ENCODE data around the gene TXNDC11. TPM values are rescaled to one million over a fixed set of nuclear protein-coding genes. Genes with fewer than 3 reads are reported as not detected.
A peak's percentile ranks its signal among the peaks of the same experiment; 100 is the strongest.

The TXNDC11 gene
- total RNA-seq, 2 experiments from 2014 or later = 30.1 to 34.4 TPM

DNA sequence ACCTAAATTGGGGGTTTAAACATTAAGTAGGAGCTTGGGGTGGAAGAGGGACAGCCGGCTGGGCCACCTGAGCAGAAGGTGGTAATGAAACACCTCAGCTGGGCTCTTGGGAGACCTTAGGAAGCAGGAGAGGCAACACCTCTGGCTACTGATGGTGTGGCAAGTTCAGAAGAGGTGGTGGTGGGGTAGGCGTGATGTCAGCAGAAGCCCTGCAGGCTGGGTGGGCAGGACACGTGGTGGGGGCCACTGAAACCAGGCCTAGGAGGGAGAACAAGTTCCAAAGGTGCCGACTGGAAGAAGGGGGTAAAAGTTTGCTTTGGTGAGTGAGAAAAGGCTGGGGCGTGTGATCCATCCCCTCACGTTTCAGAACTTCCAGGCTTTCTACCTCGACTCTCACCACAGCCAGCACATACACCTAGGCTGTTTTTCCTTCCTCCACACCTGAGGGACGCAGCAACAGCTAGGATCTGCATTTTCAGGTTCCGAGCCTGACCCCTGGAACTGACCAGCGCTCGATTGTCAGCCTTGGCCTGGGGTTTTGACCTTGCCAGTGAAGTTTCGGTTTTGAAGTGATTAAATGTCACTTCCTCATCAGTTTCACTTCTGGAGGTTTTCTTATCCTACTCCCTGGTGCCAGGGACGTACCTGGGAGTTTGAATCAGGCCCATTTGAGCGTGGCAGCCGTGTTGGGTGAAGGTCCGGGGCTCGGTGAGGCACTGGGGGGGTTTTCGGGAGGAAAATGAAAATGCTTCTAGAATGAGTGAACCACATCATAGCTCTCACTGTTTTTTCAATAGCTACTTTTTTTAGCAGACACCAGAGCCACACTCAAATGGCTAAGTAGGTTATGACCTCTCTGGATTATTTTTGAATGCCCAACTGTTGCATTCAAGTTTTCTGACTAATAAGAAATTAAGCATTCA is 64.4 kb downstream of the TXNDC11 start:
- H3K36me3 Mint-ChIP-seq (ENCODE audit: low read depth) = peaks cover 65% of the 10 kb centered on the region
- no peak overlapping the region for H3K4me3 Mint-ChIP-seq
- ChIA-PET POLR2A (interaction anchor here (1.0 kb wide), 1 partner anchor 11 kb away, joined by 3 read pairs; no protein-coding TSS in a partner anchor), CTCF (interaction anchor here (1.4 to 2.0 kb wide), 3 partner anchors 9 to 146 kb away, joined by 3 to 5 read pairs (median 4); no protein-coding TSS in a partner anchor)
- peaks cover 81% of the 10 kb centered on the region for H3K4me1 Mint-ChIP-seq (ENCODE audit: low read depth)
- ATAC-seq (no peak), DNase-seq (no peak)
- H3K9me3 Mint-ChIP-seq (ENCODE audit: insufficient read depth) = no peaks in the 10 kb centered on the region
- no peaks in the 10 kb centered on the region for H3K27me3 Mint-ChIP-seq (ENCODE audit: low read depth)
- H3K27ac Mint-ChIP-seq = peak overlapping the region; percentile 74

DNA sequence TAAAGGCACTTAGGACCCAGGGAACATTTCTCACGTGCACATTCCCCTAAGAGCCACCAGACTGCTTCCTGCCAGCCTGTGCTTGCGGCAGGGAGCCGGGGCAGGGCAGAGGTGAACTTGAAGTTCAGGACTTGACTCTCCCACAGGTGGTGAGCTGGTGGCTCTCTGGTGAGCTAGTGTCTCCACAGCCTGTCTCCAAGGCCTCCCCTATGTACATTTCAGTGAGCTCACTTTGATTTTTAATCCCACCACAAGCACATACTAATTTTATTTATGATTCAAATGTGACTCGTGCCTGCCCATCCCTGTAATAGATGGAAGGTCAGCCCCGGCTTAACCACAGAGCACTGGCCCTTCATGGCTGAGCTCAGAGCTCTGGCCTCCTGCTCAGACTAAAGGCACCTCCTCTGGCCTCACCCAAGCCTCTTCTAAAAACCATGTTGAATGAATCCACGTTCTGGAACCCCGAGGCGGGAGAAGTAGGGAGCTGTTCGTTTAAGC is 65.2 kb downstream of the TXNDC11 start:
- H3K27ac Mint-ChIP-seq = peak overlapping the region; percentile 57
- H3K4me1 Mint-ChIP-seq (ENCODE audit: low read depth) = peaks cover 82% of the 10 kb centered on the region
- H3K36me3 Mint-ChIP-seq (ENCODE audit: low read depth) = peaks cover 59% of the 10 kb centered on the region
- POLR2A ChIA-PET = interaction anchor here (1.0 kb wide), 1 partner anchor 10 kb away, joined by 3 read pairs; no protein-coding TSS in a partner anchor
- no peaks in the 10 kb centered on the region for H3K9me3 Mint-ChIP-seq (ENCODE audit: insufficient read depth)
- CTCF ChIA-PET = interaction anchor here (1.1 to 2.0 kb wide), 2 partner anchors 37 to 38 kb away, joined by 3 to 5 read pairs; no protein-coding TSS in a partner anchor
- no peaks in the 10 kb centered on the region for H3K27me3 Mint-ChIP-seq (ENCODE audit: low read depth)
- no peak overlapping the region for H3K4me3 Mint-ChIP-seq
- ATAC-seq (no peak), DNase-seq (no peak)

DNA sequence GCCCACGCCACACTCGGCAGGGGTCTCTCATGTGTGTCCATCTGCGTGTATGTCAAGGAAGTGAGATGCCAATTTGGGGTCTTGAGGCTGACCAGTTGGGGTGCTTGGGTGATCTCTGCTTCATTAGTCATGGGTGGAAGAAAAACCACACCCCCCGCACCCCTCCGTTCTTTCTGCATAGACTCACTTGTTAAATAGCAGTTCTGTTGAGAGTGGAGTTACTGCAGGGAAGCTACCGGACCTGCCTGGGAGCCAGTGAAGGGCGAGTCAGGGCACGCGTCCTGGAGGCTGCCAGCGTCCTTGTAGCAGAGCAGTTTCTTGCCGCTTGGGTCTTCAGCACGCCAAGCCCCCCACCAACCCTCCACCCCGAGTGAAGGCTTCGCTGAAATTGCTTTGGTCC is 65.9 kb downstream of the TXNDC11 start:
- ATAC-seq (no peak), DNase-seq (no peak)
- ChIA-PET POLR2A (interaction anchor here (1.0 kb wide), 1 partner anchor 9 kb away, joined by 3 read pairs; no protein-coding TSS in a partner anchor), CTCF (interaction anchor here (1.1 kb wide), 1 partner anchor 39 kb away, joined by 3 read pairs; no protein-coding TSS in a partner anchor)
- no peaks in the 10 kb centered on the region for H3K9me3 Mint-ChIP-seq (ENCODE audit: insufficient read depth)
- no peaks in the 10 kb centered on the region for H3K27me3 Mint-ChIP-seq (ENCODE audit: low read depth)
- peaks cover 55% of the 10 kb centered on the region for H3K36me3 Mint-ChIP-seq (ENCODE audit: low read depth)
- H3K4me1 Mint-ChIP-seq (ENCODE audit: low read depth) = peaks cover 82% of the 10 kb centered on the region
- no peak overlapping the region for H3K4me3 Mint-ChIP-seq
- H3K27ac Mint-ChIP-seq = peak overlapping the region; percentile 37

DNA sequence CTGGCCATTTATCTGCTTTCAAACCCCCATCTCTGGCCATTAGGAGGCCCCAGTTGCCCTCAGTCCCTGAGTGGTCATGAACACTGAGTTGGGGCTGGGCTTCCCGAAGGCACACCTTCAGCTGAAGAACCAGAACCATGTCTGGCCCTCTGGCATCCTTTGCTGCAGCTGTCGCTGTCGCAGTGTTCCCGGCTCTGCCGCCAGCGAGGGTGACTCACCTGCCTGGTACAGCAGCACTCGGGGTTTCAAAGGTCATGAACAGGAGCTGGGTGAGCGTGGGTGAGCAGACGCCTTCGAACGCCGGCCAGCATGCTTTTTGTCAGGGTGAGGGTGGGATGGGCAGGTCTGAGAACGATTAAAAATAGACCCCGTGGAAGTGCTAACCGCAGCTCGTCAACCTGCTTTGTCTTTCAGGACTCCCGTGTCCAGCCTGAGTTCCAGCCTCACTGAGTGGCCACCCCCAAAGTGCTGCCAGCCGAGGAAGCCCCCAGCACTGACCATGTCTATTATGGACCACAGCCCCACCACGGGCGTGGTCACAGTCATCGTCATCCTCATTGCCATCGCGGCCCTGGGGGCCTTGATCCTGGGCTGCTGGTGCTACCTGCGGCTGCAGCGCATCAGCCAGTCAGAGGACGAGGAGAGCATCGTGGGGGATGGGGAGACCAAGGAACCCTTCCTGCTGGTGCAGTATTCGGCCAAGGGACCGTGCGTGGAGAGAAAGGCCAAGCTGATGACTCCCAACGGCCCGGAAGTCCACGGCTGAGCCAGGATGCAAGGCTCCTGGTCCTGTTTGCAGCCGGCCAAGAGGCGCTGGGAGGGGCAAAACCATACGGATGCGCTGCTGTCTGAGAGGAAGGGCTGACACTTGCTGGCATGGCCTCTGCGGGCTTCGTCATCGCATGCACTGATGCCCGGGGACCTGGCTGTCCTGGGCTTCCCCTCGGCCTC is 66.8 kb downstream of the TXNDC11 start:
- DNase-seq (no peak), ATAC-seq (no peak)
- Mint-ChIP-seq H3K9me3 (ENCODE audit: insufficient read depth) (no peaks in the 10 kb centered on the region), H3K36me3 (ENCODE audit: low read depth) (peaks cover 47% of the 10 kb centered on the region), H3K4me3 (no peak overlapping the region), H3K27ac (no peak overlapping the region), H3K4me1 (ENCODE audit: low read depth) (peaks cover 82% of the 10 kb centered on the region), H3K27me3 (ENCODE audit: low read depth) (no peaks in the 10 kb centered on the region)
- ChIA-PET POLR2A (no interaction called here), CTCF (no interaction called here)

DNA sequence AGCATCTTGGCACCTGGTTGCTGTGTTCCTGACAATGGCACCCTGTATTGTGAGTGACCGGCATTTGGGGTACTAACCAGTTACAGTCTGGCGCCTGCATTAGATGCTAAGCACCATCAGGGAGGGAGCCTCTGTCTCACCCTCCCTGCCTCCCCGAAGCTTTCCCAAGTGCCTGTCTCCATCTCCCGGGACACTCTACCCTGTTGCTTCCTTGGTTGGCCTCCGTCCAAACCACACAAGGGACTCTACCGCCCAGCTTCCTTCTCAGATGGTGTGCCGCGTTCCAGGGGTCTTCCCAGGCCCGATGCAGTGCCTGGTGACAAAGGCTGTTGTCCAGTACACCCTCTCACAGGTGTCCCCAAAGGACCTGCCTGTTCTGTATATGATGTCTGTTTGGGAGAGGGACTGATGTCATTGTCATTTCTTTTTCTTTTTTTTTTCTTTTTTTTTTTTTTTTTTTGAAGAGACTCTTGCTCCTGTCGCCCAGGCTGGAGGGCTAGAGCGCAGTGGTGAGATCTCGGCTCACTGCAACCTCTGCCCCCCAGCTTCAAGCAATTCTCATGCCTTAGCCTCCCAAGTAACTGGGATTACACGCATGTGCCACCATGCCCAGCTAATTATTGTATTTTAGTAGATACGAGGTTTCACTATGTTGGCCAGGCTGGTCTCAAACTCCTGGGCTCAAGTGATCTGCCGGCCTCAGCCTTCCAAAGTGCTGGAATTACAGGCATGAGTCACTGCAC is 67.7 kb downstream of the TXNDC11 start:
- POLR2A ChIA-PET = no interaction called here
- CTCF ChIA-PET = interaction anchor here (1.0 kb wide), 1 partner anchor 143 kb away, joined by 4 read pairs; no protein-coding TSS in a partner anchor
- H3K27ac Mint-ChIP-seq = peak overlapping the region; percentile 79
- ATAC-seq (no peak), DNase-seq (no peak)
- peaks cover 45% of the 10 kb centered on the region for H3K36me3 Mint-ChIP-seq (ENCODE audit: low read depth)
- peaks cover 83% of the 10 kb centered on the region for H3K4me1 Mint-ChIP-seq (ENCODE audit: low read depth)
- H3K4me3 Mint-ChIP-seq = no peak overlapping the region
- H3K27me3 Mint-ChIP-seq (ENCODE audit: low read depth) = no peaks in the 10 kb centered on the region
- H3K9me3 Mint-ChIP-seq (ENCODE audit: insufficient read depth) = no peaks in the 10 kb centered on the region

DNA sequence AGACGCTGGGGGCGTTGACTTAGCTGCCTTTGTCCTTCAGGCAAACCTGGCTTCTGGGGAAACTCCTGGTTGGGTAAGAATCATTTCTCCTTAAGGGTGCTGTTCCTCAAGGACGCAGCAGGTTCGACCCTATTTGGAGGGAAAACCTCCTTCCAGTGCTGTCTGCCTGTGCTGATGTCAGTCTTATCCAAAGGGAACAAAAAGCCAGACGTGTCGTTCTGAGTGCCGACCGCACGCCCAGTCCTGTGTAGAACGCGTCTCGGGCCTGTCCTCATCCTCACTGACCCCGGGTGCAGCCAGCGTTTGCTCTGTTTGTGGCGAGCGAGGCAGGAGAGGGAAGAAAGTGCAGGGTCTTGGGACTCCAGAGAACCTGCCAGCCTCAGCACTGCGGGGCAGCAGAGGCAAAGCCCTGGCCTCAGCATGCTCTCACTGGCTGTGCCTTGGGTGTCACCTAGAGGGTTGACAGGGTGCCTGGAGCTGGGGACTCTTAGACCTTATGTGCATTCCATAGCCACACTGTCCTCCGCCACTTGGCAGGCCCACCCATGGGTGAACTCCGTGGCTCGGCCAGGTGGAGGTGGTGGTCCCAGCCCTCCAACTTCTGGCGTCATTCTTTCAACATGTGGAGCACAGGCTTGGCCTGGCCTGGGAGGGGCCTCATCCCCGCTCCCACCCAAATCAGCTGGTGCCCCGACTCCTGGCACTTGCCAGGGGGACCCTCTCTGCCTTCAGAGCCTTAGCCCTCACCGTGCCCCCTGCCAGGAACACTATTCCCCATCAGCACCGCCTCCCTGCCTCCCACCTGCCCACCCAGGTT is 68.4 kb downstream of the TXNDC11 start:
- Mint-ChIP-seq H3K4me1 (ENCODE audit: low read depth) (peaks cover 83% of the 10 kb centered on the region), H3K9me3 (ENCODE audit: insufficient read depth) (no peaks in the 10 kb centered on the region), H3K4me3 (no peak overlapping the region), H3K27ac (peak overlapping the region; percentile 79), H3K36me3 (ENCODE audit: low read depth) (peaks cover 37% of the 10 kb centered on the region), H3K27me3 (ENCODE audit: low read depth) (no peaks in the 10 kb centered on the region)
- DNase-seq (no peak), ATAC-seq (no peak)
- ChIA-PET POLR2A (no interaction called here), CTCF (interaction anchor here (1.0 kb wide), 1 partner anchor 142 kb away, joined by 4 read pairs; no protein-coding TSS in a partner anchor)

DNA sequence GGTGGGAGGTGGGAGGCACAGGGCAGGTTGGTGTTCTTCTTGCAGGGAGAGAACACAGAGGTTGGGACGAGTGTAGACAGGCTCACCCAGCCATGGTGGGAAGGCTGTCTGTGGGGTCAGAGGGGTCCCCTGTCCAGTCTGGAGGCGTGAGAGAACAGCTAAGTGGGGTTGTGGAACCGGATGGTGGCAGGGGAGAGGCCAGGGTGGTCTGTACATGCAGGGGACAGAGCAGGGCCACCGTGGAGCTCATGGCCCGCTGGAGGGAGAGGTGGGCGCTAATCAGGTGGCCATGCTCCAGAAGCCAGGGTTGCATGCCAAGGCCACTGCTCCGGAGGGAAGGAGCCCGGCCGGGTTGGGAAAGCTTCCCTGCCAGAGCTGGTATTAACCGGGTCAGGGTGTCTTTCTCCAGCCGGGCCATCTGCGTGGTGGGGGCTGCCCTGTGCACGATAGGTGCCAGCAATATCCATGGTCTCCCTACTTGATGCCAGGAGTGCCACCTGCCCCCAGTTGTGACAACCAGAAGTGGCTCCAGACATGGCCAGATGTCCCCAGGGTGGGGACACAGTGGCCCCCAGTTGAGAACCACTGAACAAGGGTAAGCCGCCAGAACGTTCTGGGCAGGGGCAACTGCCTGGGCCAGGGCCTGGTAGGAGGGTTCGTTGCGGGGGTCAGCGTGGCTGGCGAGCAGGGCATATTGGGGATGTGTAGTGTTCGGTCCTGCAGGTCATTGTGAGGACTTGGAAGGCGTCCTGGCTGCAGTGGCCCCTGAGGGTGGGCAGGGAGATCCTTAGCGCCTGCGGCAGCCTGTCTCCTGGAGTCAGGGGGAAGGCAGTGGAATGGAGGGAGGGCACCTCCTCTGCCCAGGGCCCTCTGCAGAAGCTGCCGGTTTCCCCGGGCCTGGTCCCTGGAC is 69.3 kb downstream of the TXNDC11 start:
- Mint-ChIP-seq H3K27ac (peak overlapping the region; percentile 80), H3K4me1 (ENCODE audit: low read depth) (peaks cover 76% of the 10 kb centered on the region), H3K36me3 (ENCODE audit: low read depth) (peaks cover 30% of the 10 kb centered on the region), H3K27me3 (ENCODE audit: low read depth) (no peaks in the 10 kb centered on the region), H3K4me3 (peak overlapping the region; percentile 61), H3K9me3 (ENCODE audit: insufficient read depth) (no peaks in the 10 kb centered on the region)
- DNase-seq (no peak), ATAC-seq (no peak)
- POLR2A ChIA-PET = no interaction called here
- CTCF ChIA-PET = interaction anchor here (0.6 to 1.0 kb wide), 2 partner anchors 42 to 141 kb away, joined by 3 to 4 read pairs; no protein-coding TSS in a partner anchor

DNA sequence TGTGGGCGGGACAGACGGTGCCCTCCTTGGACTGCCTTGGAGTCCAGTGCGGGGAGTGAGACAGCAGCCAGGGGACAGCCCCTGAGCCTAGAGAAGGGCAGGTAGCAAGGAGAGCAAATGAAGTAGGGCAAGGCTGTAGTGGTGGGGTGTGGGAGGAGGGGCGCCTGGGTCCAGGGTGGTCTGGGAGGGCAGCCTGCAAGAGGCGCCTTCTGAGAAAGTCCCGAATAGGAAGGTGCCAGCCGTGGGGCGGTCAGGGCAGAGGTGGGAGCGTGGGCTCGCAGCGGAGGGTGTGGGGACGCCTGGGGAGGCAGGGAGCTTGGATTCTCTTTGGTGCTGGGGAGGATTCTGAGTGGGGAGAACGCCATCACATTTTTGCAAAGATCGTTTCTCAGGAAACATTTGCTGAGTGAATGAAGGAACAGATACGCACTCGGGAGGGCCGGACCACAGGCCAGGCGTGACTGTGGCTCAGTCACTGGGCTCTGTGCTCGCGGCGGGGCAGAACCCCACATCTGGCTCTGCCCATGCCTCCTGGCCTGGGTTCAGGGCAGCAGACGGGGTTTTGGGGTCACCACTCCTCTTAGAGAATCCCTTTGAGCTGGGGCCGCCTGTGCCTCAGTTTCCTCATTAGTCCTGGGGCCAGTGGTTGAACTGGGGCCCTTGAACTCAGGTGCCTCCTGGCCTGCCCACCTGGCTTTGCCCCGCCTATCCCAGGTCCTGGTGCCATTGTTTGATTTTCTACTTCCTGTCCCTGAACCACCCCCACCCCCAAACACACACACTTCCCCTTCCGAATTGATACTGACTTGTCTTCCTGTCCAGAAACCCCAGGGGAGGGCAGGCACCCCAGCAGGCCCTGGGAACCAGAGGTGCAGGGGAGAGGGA is 70.2 kb downstream of the TXNDC11 start:
- DNase-seq = peak; percentile 75
- ChIA-PET POLR2A (interaction anchor here (0.6 kb wide), 1 partner anchor 162 kb away, joined by 3 read pairs; no protein-coding TSS in a partner anchor), CTCF (interaction anchor here (0.6 kb wide), 1 partner anchor 42 kb away, joined by 3 read pairs; no protein-coding TSS in a partner anchor)
- no peaks in the 10 kb centered on the region for H3K9me3 Mint-ChIP-seq (ENCODE audit: insufficient read depth)
- no peak for ATAC-seq
- H3K36me3 Mint-ChIP-seq (ENCODE audit: low read depth) = peaks cover 21% of the 10 kb centered on the region
- H3K4me1 Mint-ChIP-seq (ENCODE audit: low read depth) = peaks cover 69% of the 10 kb centered on the region
- peak overlapping the region; percentile 61 for H3K4me3 Mint-ChIP-seq
- peak overlapping the region; percentile 80 for H3K27ac Mint-ChIP-seq
- H3K27me3 Mint-ChIP-seq (ENCODE audit: low read depth) = no peaks in the 10 kb centered on the region

DNA sequence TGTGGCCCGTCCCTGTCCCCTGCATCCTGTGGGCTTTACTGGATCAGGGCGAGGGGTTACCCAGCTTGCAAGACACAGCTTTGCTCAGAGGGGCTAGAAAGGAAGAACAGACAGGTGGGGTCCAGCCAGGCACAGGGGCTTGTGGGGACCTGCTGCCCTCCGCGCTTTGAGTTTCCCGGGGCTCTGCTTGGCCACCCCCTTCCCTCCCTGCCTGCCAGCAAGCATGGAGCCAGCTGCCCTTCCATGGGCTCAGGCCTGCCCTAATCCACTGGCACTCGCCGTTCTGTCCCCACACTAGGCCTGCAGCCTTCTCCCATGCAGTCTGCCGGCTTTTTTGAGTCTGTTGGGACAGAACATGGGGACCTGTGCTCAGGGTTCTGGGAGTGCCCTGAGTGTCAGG is 71.0 kb downstream of the TXNDC11 start:
- ATAC-seq = no peak
- Mint-ChIP-seq H3K4me1 (ENCODE audit: low read depth) (peaks cover 66% of the 10 kb centered on the region), H3K4me3 (peak overlapping the region; percentile 25), H3K36me3 (ENCODE audit: low read depth) (peaks cover 13% of the 10 kb centered on the region), H3K27me3 (ENCODE audit: low read depth) (no peaks in the 10 kb centered on the region), H3K27ac (peak overlapping the region; percentile 80), H3K9me3 (ENCODE audit: insufficient read depth) (no peaks in the 10 kb centered on the region)
- ChIA-PET POLR2A (no interaction called here), CTCF (interaction anchor here (2.3 kb wide), 1 partner anchor 140 kb away, joined by 9 read pairs; no protein-coding TSS in a partner anchor)
- no peak for DNase-seq
